Natural killer cell (primary cell): ENCODE data around the gene ITGB4. TPM values are rescaled to one million over a fixed set of nuclear protein-coding genes. Genes with fewer than 3 reads are reported as not detected.
A peak's percentile ranks its signal among the peaks of the same experiment; 100 is the strongest.
"Not testable (repeated sequence)": the region's sequence is repeated elsewhere in the genome, so short reads cannot be mapped to it uniquely, and the experiment has no call there.

Experiments
- ATAC-seq, 3 donors: fragments of 150-1000 bp in 2 of 3; fragments of 200-7000 bp in 1 of 3; cut with Tn5 transposase; 1 replicate in 1 of 3; 2 replicates in 2 of 3; pipeline ENCODE4 v1.10.0; 2021; ENCODE audit warnings: mild to moderate bottlenecking in 2 of 3, moderate library complexity in 2 of 3
- DNase-seq, 2 donors: peaks; one replicate each; pipeline versions ENCODE4 v3.0.0 to v3.0.0-alpha.2; 2013 to 2021; ENCODE audit warnings: mixed read lengths in 1 of 2
- H3K27ac ChIP-seq: one replicate; pipeline ENCODE4 v1.5.1; 2013; ENCODE audit warnings: mild to moderate bottlenecking, low read length
- H3K27me3 ChIP-seq: one replicate; pipeline ENCODE4 v1.6.1; 2013; ENCODE audit warnings: low read length; ENCODE audit not compliant: control insufficient read depth, insufficient read depth
- H3K36me3 ChIP-seq: one replicate; pipeline ENCODE4 v1.6.1; 2013; ENCODE audit warnings: low read length; ENCODE audit not compliant: control insufficient read depth, insufficient read depth
- H3K4me1 ChIP-seq: one replicate; pipeline ENCODE4 v1.6.1; 2013; ENCODE audit warnings: low read length; ENCODE audit not compliant: control insufficient read depth, insufficient read depth
- H3K4me3 ChIP-seq: one replicate; pipeline ENCODE4 v1.5.1; 2013; ENCODE audit warnings: low read length
- H3K9me3 ChIP-seq: one replicate; pipeline ENCODE4 v1.6.1; 2013; ENCODE audit warnings: low read length; ENCODE audit not compliant: control insufficient read depth, insufficient read depth
- H3K27ac Mint-ChIP-seq, 2 donors: one replicate each; pipeline ENCODE4 v1.8.0; 2022; ENCODE audit warnings: mild to moderate bottlenecking in 2 of 2, mixed read lengths in 2 of 2, moderate library complexity in 1 of 2
- H3K27me3 Mint-ChIP-seq, 2 donors: one replicate each; pipeline ENCODE4 v1.8.0; 2022; ENCODE audit warnings: low read depth in 2 of 2, mixed read lengths in 2 of 2
- H3K36me3 Mint-ChIP-seq: one replicate; pipeline ENCODE4 v1.8.0; 2022; ENCODE audit warnings: mixed read lengths
- H3K4me1 Mint-ChIP-seq, 2 donors: one replicate each; pipeline ENCODE4 v1.8.0; 2022; ENCODE audit warnings: mixed read lengths in 2 of 2
- H3K4me3 Mint-ChIP-seq: one replicate; pipeline ENCODE4 v1.8.0; 2022; ENCODE audit warnings: mild to moderate bottlenecking, moderate library complexity, mixed read lengths
- H3K9me3 Mint-ChIP-seq, 2 donors: one replicate each; pipeline ENCODE4 v1.8.0; 2022; ENCODE audit warnings: mixed read lengths in 2 of 2
- WGBS: methylation state at CpG from one replicate; pipeline ENCODE4 v1.1.7; 2013; ENCODE audit warnings: missing lambda C conversion rate; ENCODE audit not compliant: insufficient coverage; 5-methylcytosine and 5-hydroxymethylcytosine counted together
- intact Hi-C: fragments of 100-400 bp; cut with micrococcal nuclease; formaldehyde crosslinking; loops from one replicate; pipeline ENCODE4 v1.14.2; 2022
- total RNA-seq, 4 donors: library from RNA; stranded (reverse); fragments of 120-200 nt in 1 of 4; gene quantifications; one replicate each; pipeline versions ENCODE4 v1.2.3 to v1.2.4, GENCODE V29; 2013 to 2022
- TF ChIP-seq, protein P1 (sequence below): fragments of 200-600 bp; IDR thresholded peaks from one replicate; pipeline ENCODE4 v1.8.0; 2022; ENCODE audit warnings: antibody characterized with exemption

ITGB4 gene
- total RNA-seq, 3 donors from 2014 or later (not counting 1 experiment from before 2014, with no cell fraction given) = 0.38 to 1.0 (median 0.68) TPM

DNA sequence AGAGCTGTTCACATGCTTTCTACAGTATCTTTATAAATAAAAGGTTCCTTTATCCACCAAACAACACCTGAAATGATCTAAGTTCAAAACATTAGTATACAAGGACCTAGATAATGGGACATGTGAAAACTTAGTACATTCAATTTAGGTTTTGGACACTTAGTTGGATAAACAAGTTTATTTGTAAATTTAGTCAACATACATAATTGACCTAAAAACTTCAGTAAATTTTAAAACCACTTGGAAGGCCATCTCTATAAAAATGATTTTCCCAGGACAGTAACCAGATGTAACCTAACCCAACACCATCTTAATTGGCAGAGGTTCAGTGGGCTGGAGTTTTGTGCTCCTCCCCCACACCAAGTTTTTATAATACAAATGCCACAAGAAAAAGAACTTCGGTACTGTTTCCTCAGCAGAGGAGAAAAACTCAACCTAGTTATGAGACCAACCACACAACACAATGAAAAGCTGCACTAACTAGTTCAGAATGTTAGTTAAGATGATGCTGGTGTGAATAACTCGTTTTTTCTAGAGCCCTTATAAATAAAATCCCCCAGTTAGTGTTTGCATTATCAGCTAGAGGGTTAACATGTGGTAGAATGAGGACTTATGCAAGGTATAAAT, 56.1 kb downstream of the ITGB4 start:
- Histone ChIP-seq H3K27me3 (no peaks in the 10 kb centered on the region), H3K9me3 (no peaks in the 10 kb centered on the region), H3K36me3 (peaks cover 44% of the 10 kb centered on the region), H3K27ac (peak overlapping the region; percentile 42), H3K4me1 (peaks cover 33% of the 10 kb centered on the region), H3K4me3 (peak overlapping the region; percentile 93)
- Mint-ChIP-seq H3K9me3 (no peaks in the 10 kb centered on the region), H3K36me3 (peaks cover 29% of the 10 kb centered on the region), H3K27ac (peak overlapping the region; percentile 95 to 99), H3K4me1 (peaks cover 46 to 54% of the 10 kb centered on the region in 2 donors), H3K4me3 (peak overlapping the region; percentile 99), H3K27me3 (peaks cover 0 to 4% of the 10 kb centered on the region in 2 donors)
- ATAC-seq (no peak), DNase-seq (peak in 1 of 2 donors; percentile 39)
- TF ChIP-seq, protein P1, sequence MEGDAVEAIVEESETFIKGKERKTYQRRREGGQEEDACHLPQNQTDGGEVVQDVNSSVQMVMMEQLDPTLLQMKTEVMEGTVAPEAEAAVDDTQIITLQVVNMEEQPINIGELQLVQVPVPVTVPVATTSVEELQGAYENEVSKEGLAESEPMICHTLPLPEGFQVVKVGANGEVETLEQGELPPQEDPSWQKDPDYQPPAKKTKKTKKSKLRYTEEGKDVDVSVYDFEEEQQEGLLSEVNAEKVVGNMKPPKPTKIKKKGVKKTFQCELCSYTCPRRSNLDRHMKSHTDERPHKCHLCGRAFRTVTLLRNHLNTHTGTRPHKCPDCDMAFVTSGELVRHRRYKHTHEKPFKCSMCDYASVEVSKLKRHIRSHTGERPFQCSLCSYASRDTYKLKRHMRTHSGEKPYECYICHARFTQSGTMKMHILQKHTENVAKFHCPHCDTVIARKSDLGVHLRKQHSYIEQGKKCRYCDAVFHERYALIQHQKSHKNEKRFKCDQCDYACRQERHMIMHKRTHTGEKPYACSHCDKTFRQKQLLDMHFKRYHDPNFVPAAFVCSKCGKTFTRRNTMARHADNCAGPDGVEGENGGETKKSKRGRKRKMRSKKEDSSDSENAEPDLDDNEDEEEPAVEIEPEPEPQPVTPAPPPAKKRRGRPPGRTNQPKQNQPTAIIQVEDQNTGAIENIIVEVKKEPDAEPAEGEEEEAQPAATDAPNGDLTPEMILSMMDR = no peak
- 0% methylated on average over 1 of the region's 2 CpGs for WGBS
- intact Hi-C loops = loop anchor here (5.0 kb wide), 1 partner anchor 65 kb away; the partner anchor contains the start of gene UNC13D

DNA sequence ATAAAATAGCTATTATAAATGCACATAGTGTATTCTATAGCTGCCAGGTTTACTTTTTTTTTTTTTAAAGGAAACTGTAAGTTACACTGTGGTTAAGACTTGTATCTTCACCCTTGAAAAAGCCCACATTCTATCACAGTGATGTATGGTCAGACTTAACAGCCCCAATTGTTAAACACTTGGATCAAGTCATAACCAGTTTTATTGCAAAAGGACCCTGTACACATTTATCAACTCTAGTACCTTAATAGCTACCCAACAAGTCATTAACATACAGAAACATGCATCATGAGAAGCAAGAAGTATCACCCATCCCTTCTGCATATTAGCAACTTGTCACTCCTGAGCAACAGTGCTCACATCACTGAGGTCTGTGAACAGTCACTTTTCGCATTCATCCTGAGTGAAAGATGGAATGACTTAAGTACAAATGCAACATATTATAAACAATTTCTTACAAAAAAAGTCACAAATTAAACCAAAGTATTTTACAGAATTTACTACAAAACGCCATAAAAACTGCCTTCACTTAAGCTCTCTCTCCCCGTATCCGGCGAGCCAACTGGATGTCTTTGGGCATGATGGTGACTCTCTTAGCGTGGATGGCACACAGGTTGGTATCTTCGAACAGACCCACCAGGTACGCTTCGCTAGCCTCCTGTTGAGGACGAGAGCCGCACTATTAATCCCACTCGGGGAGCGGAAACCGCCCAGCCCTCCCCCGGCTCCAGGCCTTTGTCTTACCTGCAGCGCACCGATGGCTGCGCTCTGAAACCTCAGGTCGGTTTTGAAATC, 57.0 kb downstream of the ITGB4 start:
- H3K4me1 Mint-ChIP-seq = peaks cover 52 to 61% of the 10 kb centered on the region in 2 donors
- not testable (repeated sequence) for ATAC-seq, H3K9me3 ChIP-seq, H3K27me3 Mint-ChIP-seq, H3K27me3 ChIP-seq, H3K9me3 Mint-ChIP-seq
- under 1% methylated on average over 19 of the region's 19 CpGs for WGBS
- H3K4me3 Mint-ChIP-seq = peak overlapping the region; percentile 99
- intact Hi-C loops = loop anchor here (2.0 to 5.0 kb wide), 2 partner anchors 13 to 64 kb away; partner anchors contain the start of genes GALK1 and UNC13D
- peaks cover 44% of the 10 kb centered on the region for H3K36me3 ChIP-seq
- peak overlapping the region; percentile 95 to 99 for H3K27ac Mint-ChIP-seq
- DNase-seq = peak in 1 of 2 donors; percentile 46
- H3K4me1 ChIP-seq = peaks cover 39% of the 10 kb centered on the region
- H3K4me3 ChIP-seq = peak overlapping the region; percentile 93
- peaks cover 29% of the 10 kb centered on the region for H3K36me3 Mint-ChIP-seq
- peak overlapping the region; percentile 97 for H3K27ac ChIP-seq

DNA sequence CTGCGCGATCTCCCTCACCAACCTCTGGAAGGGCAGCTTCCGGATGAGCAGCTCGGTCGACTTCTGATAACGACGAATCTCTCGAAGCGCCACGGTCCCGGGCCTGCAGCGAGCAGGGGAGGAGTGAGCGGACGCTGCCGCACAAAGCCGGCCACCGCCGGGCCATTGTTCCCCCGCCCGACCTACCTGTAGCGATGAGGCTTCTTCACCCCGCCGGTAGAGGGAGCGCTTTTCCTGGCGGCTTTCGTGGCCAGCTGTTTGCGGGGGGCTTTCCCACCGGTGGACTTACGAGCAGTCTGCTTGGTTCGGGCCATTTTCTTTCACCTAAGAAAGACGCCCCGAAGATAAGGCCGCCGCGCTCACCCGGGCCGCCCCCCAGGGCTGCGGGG, 57.6 kb downstream of the ITGB4 start:
- H3K9me3 ChIP-seq = no peaks in the 10 kb centered on the region
- peak overlapping the region; percentile 97 for H3K27ac ChIP-seq
- DNase-seq (peak in 1 of 2 donors; percentile 87), ATAC-seq (no peak)
- H3K27me3 Mint-ChIP-seq = peaks cover 0 to 4% of the 10 kb centered on the region in 2 donors
- intact Hi-C loops = loop anchor here (1.0 to 5.0 kb wide), 3 partner anchors 14 to 76 kb away; partner anchors contain the start of genes GALK1, UNC13D and WBP2
- H3K4me1 Mint-ChIP-seq = peaks cover 58 to 67% of the 10 kb centered on the region in 2 donors
- WGBS = under 1% methylated on average over 38 of the region's 38 CpGs
- peaks cover 29% of the 10 kb centered on the region for H3K36me3 Mint-ChIP-seq
- peak overlapping the region; percentile 95 to 99 for H3K27ac Mint-ChIP-seq
- H3K27me3 ChIP-seq = no peaks in the 10 kb centered on the region
- peak overlapping the region; percentile 93 for H3K4me3 ChIP-seq
- peak overlapping the region; percentile 99 for H3K4me3 Mint-ChIP-seq
- no peaks in the 10 kb centered on the region for H3K9me3 Mint-ChIP-seq
- TF ChIP-seq, protein P1 = peak; percentile 62
- H3K4me1 ChIP-seq = peaks cover 41% of the 10 kb centered on the region
- H3K36me3 ChIP-seq = peaks cover 44% of the 10 kb centered on the region
